GM12801 (cell line): ENCODE measurements around the gene RHBDL1.

Experiments
- TF ChIP-seq, protein P1 (sequence below): IDR thresholded peaks from one replicate; pipeline ENCODE4 v1.5.1; 2011; ENCODE audit warnings: control low read depth; ENCODE audit not compliant: insufficient read length; ENCODE audit errors: extremely low read depth

Gene RHBDL1

DNA sequence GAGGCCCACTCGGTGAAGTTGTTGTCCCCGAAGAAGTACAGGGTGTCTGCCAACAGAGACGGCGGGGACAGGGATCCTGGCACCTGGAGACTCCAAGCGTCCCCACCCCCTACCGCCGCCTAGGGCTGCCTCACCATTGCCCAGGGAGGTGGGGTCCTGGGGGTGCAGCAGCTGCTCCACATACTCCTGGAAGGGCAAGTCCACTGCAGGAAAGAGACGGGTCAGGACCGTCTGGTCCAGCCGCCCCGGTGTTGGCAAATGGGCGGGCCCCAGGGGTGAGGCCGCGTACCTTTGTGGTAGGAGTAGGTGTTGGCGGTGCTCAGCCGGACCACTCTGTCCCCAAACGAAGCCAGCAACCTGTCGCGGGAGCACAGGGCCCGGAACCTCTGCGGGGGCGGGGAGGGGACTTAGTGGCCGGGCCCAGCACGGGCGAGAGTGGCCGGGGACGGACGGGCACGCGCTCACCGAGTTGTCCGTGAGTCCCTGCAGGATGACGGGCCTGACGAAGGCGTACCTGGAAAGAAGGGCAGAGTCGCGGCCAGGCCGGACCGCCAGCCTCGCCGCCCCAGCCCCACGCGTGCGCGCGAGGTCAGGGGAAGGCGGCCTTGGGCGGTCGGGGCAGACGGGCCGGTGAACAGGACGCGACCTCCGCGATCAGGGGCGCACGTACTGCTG, 8.1 kb downstream of the RHBDL1 start:
- TF ChIP-seq, protein P1, sequence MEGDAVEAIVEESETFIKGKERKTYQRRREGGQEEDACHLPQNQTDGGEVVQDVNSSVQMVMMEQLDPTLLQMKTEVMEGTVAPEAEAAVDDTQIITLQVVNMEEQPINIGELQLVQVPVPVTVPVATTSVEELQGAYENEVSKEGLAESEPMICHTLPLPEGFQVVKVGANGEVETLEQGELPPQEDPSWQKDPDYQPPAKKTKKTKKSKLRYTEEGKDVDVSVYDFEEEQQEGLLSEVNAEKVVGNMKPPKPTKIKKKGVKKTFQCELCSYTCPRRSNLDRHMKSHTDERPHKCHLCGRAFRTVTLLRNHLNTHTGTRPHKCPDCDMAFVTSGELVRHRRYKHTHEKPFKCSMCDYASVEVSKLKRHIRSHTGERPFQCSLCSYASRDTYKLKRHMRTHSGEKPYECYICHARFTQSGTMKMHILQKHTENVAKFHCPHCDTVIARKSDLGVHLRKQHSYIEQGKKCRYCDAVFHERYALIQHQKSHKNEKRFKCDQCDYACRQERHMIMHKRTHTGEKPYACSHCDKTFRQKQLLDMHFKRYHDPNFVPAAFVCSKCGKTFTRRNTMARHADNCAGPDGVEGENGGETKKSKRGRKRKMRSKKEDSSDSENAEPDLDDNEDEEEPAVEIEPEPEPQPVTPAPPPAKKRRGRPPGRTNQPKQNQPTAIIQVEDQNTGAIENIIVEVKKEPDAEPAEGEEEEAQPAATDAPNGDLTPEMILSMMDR, result no peak

DNA sequence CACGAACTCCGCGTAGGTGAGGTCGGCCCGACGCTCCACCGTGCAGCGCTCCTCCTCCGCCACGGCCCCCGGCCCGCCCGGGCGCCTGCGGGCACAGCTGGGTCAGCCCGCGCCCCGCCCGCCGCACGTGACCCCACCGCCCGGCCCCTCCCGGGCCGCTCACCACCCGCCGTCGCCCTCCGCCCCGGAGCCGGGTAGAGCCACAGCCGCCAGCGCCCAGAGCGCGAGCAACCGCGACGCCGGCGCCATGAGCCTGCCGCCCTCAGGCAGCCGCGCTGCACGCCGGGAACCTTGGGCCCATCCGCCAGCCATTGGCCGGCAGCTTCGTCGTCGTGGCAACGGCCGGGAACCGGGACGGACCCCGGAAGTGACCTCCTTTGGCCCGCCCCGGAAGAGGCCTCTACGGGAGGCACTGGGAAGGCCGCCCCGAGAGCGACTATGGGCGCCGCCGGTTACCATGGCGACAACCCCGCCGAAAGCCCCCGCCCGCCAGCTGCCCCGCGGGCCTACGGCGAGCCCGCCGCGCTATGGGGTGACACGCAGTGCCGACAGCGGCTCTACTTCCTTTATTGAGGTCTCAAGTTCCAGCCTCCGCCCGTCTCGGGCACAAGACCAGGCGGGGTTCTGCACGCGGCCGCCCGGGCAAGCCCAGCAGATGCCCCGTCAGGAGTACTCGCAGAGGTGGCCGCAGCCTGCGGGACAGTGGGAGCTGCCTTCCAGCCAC, 8.8 kb downstream of the RHBDL1 start, which contains the start of gene JMJD8:
TSS of gene JMJD8 (minus strand) at position 264 of the 724 bp plus-strand sequence. CDS start at position 249, 15 bp downstream.
- TF ChIP-seq, protein P1, result no peak

DNA sequence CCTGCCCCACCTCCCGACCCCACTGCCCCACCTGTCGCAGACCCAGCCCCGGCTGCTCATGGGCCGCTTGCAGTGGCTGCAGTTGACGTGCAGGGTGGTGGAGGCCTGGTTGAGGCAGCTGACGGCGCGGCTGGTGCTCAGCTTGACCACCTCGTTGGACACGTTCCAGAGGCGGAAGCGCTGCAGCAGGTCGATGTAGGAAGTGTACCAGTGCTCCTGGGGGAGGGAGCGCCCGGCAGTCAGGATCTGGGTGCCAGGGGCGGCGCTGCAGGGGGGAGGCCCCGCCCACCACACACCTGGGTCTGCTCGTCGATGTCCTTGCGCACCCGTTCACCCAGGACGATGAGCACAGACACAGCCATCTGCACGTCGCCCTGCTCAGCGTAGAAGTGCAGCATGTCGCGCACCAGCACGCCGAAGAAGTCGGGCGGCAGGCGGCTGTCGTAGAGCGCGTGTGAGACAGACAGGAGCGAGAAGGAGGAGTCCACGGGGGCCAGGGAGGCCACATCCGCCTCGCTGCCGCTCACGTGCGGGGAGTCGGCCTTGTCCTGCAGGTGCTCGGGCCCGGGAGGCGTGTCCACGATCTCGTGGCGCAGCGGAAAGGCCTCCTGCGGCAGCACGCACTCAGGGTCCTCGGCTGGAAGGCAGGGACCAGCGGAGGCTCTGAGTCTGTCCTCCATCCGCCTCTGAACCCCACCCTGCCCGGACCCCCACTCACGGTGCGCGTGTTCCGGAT, 9.7 kb downstream of the RHBDL1 start:
- TF ChIP-seq, protein P1, result no peak

DNA sequence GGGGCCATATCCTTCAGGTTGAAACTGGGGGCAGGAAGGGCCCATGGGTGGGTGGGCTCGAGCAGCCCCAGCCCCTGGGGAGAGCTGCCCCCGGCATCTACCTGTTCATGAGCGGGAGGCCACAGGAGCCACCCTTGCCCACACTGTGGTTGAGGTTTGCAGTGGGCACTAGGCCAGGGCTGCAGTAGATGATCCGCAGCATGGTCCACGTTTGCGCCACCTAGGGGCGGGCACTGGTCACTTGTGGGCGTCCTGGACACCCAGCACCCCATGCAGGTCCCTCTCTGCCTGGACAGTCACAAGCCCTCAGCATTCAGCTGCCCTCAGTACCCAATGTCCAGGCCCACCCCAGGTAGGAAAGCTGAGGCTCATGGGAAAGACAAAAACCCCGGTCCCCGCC, 10.5 kb downstream of the RHBDL1 start:
- TF ChIP-seq, protein P1, result no peak

DNA sequence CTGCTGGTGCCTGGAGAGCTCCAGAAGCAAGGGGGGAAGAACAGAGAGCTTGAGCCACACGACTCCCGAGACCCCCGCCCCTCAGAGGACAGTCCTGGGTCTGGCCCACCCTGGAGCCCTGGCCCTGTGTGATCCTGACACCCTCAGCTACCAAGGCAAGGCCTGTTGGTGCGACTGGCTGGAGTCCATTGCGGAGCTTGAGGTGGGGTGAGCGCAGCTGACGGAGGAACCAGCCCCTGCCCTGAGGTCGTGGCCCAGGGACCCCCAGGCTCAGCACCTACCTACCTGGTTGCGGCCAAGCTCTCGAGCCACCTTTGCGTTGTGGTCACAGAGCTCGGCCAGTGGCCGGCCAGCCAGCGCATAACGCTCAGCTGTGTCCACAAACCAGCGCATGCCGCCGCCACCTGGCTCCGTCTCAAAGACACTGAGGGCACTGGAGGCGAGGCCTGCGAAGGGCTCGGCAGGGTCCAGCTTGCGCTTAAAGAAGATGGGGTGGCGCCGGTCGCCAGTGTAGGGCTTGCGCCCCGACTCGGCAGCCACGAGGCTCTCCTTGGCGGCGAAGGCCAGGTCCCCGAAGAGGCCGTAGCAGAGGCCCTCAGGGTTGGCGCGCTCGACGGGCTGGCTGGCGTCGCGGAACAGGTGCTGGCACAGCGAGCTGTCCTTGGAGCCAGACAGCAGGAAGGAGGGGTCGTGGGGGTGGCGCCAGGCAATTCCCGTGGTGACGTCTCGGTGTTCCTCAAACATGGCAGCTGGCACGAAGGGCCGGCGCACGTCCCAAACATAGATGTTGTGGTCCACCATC, 11.2 kb downstream of the RHBDL1 start:
- TF ChIP-seq, protein P1, result no peak

DNA sequence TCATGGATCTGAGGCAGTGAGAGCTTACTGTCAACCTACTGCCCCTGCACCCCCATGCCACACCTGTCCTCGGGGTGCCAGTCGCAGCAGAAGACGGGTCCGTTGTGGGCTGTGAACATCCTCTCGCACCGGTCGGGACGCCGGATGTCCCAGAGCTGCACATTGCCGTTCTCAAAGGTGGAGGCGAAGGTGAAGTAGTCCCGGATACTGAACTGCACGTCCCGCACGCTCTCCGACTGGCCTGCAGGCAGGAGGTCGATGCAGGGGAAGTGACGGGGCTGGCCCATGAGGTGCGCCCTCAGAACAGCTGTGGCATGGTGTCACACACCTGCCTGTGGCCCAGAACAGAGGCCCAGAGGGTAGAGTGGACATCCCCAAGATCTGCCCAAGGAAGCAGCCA, 12.0 kb downstream of the RHBDL1 start:
- TF ChIP-seq, protein P1, result no peak
